Endothelial cell of umbilical vein (primary cell): Measurements from ENCODE around the gene RBMS2.

ENCODE experiments used
- EZH2 ChIP-seq: IDR thresholded peaks from 2 replicates; pipeline ENCODE4 v1.6.1; 2012; ENCODE audit warnings: borderline replicate concordance, low read depth, mild to moderate bottlenecking, moderate library complexity, low read length, inconsistent platforms; ENCODE audit not compliant: severe bottlenecking
- TF ChIP-seq, protein P1 (sequence below), 2 donors: IDR thresholded peaks; 1 replicate in 1 of 2; 2 replicates in 1 of 2; pipeline ENCODE4 v1.5.1; 2011; ENCODE audit warnings: low read length in 2 of 2, mild to moderate bottlenecking in 2 of 2, moderate library complexity in 2 of 2, control low read depth in 1 of 2, inconsistent platforms in 1 of 2, low read depth in 1 of 2; ENCODE audit not compliant: insufficient read depth in 1 of 2; ENCODE audit errors: extremely low read depth in 1 of 2

GRCh38 chr12:56634837-56635791 is 113.5 kb downstream of the RBMS2 start:
- no peak for TF ChIP-seq EZH2
- TF ChIP-seq, protein P1, sequence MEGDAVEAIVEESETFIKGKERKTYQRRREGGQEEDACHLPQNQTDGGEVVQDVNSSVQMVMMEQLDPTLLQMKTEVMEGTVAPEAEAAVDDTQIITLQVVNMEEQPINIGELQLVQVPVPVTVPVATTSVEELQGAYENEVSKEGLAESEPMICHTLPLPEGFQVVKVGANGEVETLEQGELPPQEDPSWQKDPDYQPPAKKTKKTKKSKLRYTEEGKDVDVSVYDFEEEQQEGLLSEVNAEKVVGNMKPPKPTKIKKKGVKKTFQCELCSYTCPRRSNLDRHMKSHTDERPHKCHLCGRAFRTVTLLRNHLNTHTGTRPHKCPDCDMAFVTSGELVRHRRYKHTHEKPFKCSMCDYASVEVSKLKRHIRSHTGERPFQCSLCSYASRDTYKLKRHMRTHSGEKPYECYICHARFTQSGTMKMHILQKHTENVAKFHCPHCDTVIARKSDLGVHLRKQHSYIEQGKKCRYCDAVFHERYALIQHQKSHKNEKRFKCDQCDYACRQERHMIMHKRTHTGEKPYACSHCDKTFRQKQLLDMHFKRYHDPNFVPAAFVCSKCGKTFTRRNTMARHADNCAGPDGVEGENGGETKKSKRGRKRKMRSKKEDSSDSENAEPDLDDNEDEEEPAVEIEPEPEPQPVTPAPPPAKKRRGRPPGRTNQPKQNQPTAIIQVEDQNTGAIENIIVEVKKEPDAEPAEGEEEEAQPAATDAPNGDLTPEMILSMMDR (IDR thresholded peaks at IDR 0.05; ENCODE audit: extremely low read depth in 1 of 2, insufficient read depth in 1 of 2, low read depth in 1 of 2, low read length in 2 of 2) = peak in 1 of 2 donors; percentile 43
